CD14-positive monocyte (primary cell): ENCODE results near the gene CFAP61. TPM values are rescaled to one million over a fixed set of nuclear protein-coding genes. Genes with fewer than 3 reads are reported as not detected.

Experiments
- DNase-seq, 3 donors: peaks; one replicate each; pipeline ENCODE4 v3.0.0-alpha.2; 2011 to 2022
- H2AFZ ChIP-seq: 2 replicates; pipeline ENCODE4 v1.6.0; 2012; ENCODE audit warnings: mild to moderate bottlenecking, low read depth, low read length, inconsistent platforms; ENCODE audit not compliant: insufficient read depth, poor library complexity, severe bottlenecking
- H3K27ac ChIP-seq, 2 donors: 1 replicate in 1 of 2; 2 replicates in 1 of 2; pipeline ENCODE4 v1.5.1; 2012 to 2013; ENCODE audit warnings: low read length in 2 of 2, control low read depth in 1 of 2, inconsistent platforms in 1 of 2, low read depth in 1 of 2, mild to moderate bottlenecking in 1 of 2
- H3K27me3 ChIP-seq, 2 donors: one replicate each; pipeline versions ENCODE4 v1.6.0 to v1.6.1; 2011 to 2013; ENCODE audit warnings: low read length in 2 of 2; ENCODE audit not compliant: control insufficient read depth in 2 of 2, insufficient read depth in 2 of 2
- H3K36me3 ChIP-seq, 2 donors: replicated peaks in 1 of 2; 1 replicate in 1 of 2; 2 replicates in 1 of 2; pipeline versions ENCODE4 v1.5.1 to v1.6.1; 2012 to 2013; ENCODE audit warnings: low read length in 2 of 2, control low read depth in 1 of 2, inconsistent platforms in 1 of 2, mild to moderate bottlenecking in 1 of 2; ENCODE audit not compliant: insufficient read depth in 2 of 2, control insufficient read depth in 1 of 2
- H3K4me1 ChIP-seq, 2 donors: 1 replicate in 1 of 2; 2 replicates in 1 of 2; pipeline versions ENCODE4 v1.5.1 to v1.6.1; 2012 to 2013; ENCODE audit warnings: low read length in 2 of 2, control low read depth in 1 of 2, inconsistent platforms in 1 of 2, mild to moderate bottlenecking in 1 of 2, moderate library complexity in 1 of 2; ENCODE audit not compliant: insufficient read depth in 2 of 2, control insufficient read depth in 1 of 2
- H3K4me2 ChIP-seq: replicated peaks from 2 replicates; pipeline ENCODE3; 2012; ENCODE audit warnings: low read length, moderate library complexity, mild to moderate bottlenecking; ENCODE audit not compliant: poor library complexity, severe bottlenecking; ENCODE audit errors: extremely low read depth
- H3K4me3 ChIP-seq, 3 experiments: fragments of 200-600 bp in 1 of 3; sonication (generic) in 1 of 3; replicated peaks in 1 of 3; 1 replicate in 2 of 3; 2 replicates in 1 of 3; pipeline ENCODE4 v1.5.1; 2011 to 2013; ENCODE audit warnings: low read length in 3 of 3, mild to moderate bottlenecking in 3 of 3, control low read depth in 2 of 3, low read depth in 2 of 3, inconsistent platforms in 1 of 3, moderate library complexity in 1 of 3
- H3K79me2 ChIP-seq: 2 replicates; pipeline ENCODE4 v1.6.0; 2012; ENCODE audit warnings: mild to moderate bottlenecking, control low read depth, inconsistent platforms, low read length, moderate library complexity; ENCODE audit not compliant: insufficient read depth
- H3K9ac ChIP-seq: 2 replicates; pipeline ENCODE4 v1.6.0; 2017; ENCODE audit warnings: low read length, mild to moderate bottlenecking; ENCODE audit not compliant: insufficient read depth, poor library complexity, severe bottlenecking
- H3K9me3 ChIP-seq, 2 donors: replicated peaks in 1 of 2; 1 replicate in 1 of 2; 2 replicates in 1 of 2; pipeline versions ENCODE4 v1.5.1 to v1.6.1; 2012 to 2013; ENCODE audit warnings: low read length in 2 of 2, control low read depth in 1 of 2; ENCODE audit not compliant: control insufficient read depth in 1 of 2, insufficient read depth in 1 of 2
- H4K20me1 ChIP-seq: 2 replicates; pipeline ENCODE4 v1.6.0; 2012; ENCODE audit warnings: mild to moderate bottlenecking, low read length, control low read depth, moderate library complexity; ENCODE audit not compliant: insufficient read depth
- H3K27ac Mint-ChIP-seq, 7 donors: one replicate each; pipeline ENCODE4 v1.8.0; 2020; ENCODE audit warnings: mild to moderate bottlenecking in 7 of 7, mixed read lengths in 7 of 7, moderate library complexity in 6 of 7, inconsistent platforms in 2 of 7
- H3K27me3 Mint-ChIP-seq, 3 donors: one replicate each; pipeline ENCODE4 v1.8.0; 2021 to 2022; ENCODE audit warnings: low read depth in 3 of 3, mild to moderate bottlenecking in 3 of 3, mixed read lengths in 3 of 3, moderate library complexity in 3 of 3, inconsistent platforms in 1 of 3
- H3K36me3 Mint-ChIP-seq, 2 donors: one replicate each; pipeline ENCODE4 v1.8.0; 2020; ENCODE audit warnings: mixed read lengths in 2 of 2, inconsistent platforms in 1 of 2, mild to moderate bottlenecking in 1 of 2
- H3K4me1 Mint-ChIP-seq: one replicate; pipeline ENCODE4 v1.8.0; 2020; ENCODE audit warnings: mild to moderate bottlenecking, mixed read lengths
- H3K4me3 Mint-ChIP-seq, 2 donors: one replicate each; pipeline ENCODE4 v1.8.0; 2020; ENCODE audit warnings: mild to moderate bottlenecking in 2 of 2, mixed read lengths in 2 of 2, moderate library complexity in 1 of 2
- H3K9me3 Mint-ChIP-seq, 7 donors: one replicate each; pipeline ENCODE4 v1.8.0; 2020 to 2022; ENCODE audit warnings: mixed read lengths in 7 of 7, mild to moderate bottlenecking in 6 of 7, moderate library complexity in 6 of 7, inconsistent platforms in 2 of 7
- CTCF ChIP-seq: fragments of 200-600 bp; IDR thresholded peaks from one replicate; pipeline ENCODE4 v1.8.0; 2022; ENCODE audit warnings: antibody characterized with exemption, mild to moderate bottlenecking
- WGBS: methylation state at CpG from one replicate; pipeline ENCODE4 v1.1.5; 2013; ENCODE audit warnings: missing lambda C conversion rate; ENCODE audit not compliant: insufficient coverage; 5-methylcytosine and 5-hydroxymethylcytosine counted together
- intact Hi-C, 2 donors: fragments of 100-400 bp; cut with micrococcal nuclease; formaldehyde crosslinking; loops; one replicate each; pipeline versions ENCODE4 v1.15.0 to v1.15.1; 2023
- polyA plus RNA-seq, 3 donors: library from polyadenylated mRNA; depleted of rRNA in 1 of 3; unstranded in 2 of 3; stranded (reverse) in 1 of 3; fragments of 300-500 nt in 2 of 3; fragments of >200 nt in 1 of 3; fragmentation: Illumina TruSeq in 2 of 3; gene quantifications; 1 replicate in 2 of 3; 2 replicates in 1 of 3; pipeline ENCODE4 v1.2.3, GENCODE V29; 2012 to 2021

Gene CFAP61
- polyA plus RNA-seq, 3 donors, result not detected

- Histone ChIP-seq H3K36me3 (no peaks in the 10 kb centered on the region), H3K9me3 (peaks cover 0 to 22% of the 10 kb centered on the region in 2 donors), H3K4me3 (peak overlapping the region in 1 of 3 experiments; percentile 57), H2AFZ (no peak overlapping the region), H3K79me2 (no peaks in the 10 kb centered on the region), H3K4me2 (peak overlapping the region; percentile 80), H3K9ac (no peak overlapping the region), H3K4me1 (peaks cover 17 to 41% of the 10 kb centered on the region in 2 donors), H4K20me1 (no peaks in the 10 kb centered on the region), H3K27ac (no peak overlapping the region), H3K27me3 (peaks cover 75 to 88% of the 10 kb centered on the region in 2 donors)
- Mint-ChIP-seq H3K27me3 (peaks cover 79 to 91% (median 81%) of the 10 kb centered on the region in 3 donors), H3K4me1 (peaks cover 25% of the 10 kb centered on the region), H3K9me3 (peaks cover 0 to 15% (median 4%) of the 10 kb centered on the region in 7 donors), H3K4me3 (peak overlapping the region; percentile 47 to 84), H3K27ac (no peak overlapping the region), H3K36me3 (peaks cover 5 to 8% of the 10 kb centered on the region in 2 donors)
- WGBS, result 2% methylated on average over 71 of the region's 86 CpGs
- no peak for DNase-seq
- TF ChIP-seq CTCF, result no peak
- intact Hi-C loops, result no loop called here
These were observed 317.1 kb downstream of the CFAP61 start for GRCh38 chr20:20369250-20370093.

- H3K27ac ChIP-seq, result no peak overlapping the region
- no peak overlapping the region for H3K9ac ChIP-seq
- no peak overlapping the region for H2AFZ ChIP-seq
- DNase-seq, result no peak
- no peak for TF ChIP-seq CTCF
- H4K20me1 ChIP-seq, result no peaks in the 10 kb centered on the region
- Mint-ChIP-seq H3K9me3 (peaks cover 0 to 11% (median 4%) of the 10 kb centered on the region in 7 donors), H3K4me3 (peak overlapping the region; percentile 47 to 84), H3K27ac (no peak overlapping the region), H3K4me1 (peaks cover 22% of the 10 kb centered on the region), H3K27me3 (peaks cover 78 to 91% (median 80%) of the 10 kb centered on the region in 3 donors), H3K36me3 (peaks cover 5 to 7% of the 10 kb centered on the region in 2 donors)
- peaks cover 71 to 88% of the 10 kb centered on the region in 2 donors for H3K27me3 ChIP-seq
- peaks cover 0 to 22% of the 10 kb centered on the region in 2 donors for H3K9me3 ChIP-seq
- WGBS, result 15% methylated on average over 5 of the region's 10 CpGs
- no peak overlapping the region for H3K4me2 ChIP-seq
- intact Hi-C loops, result no loop called here
- no peaks in the 10 kb centered on the region for H3K79me2 ChIP-seq
- no peaks in the 10 kb centered on the region for H3K36me3 ChIP-seq
- peaks cover 15 to 35% of the 10 kb centered on the region in 2 donors for H3K4me1 ChIP-seq
- H3K4me3 ChIP-seq, result no peak overlapping the region
These were observed 317.8 kb downstream of the CFAP61 start for GRCh38 chr20:20370094-20370575.
